Upper lobe of left lung (tissue), 6 donors: Measurements from ENCODE around the gene HADH. TPM values are rescaled to one million over a fixed set of nuclear protein-coding genes. Genes with fewer than 3 reads are reported as not detected.
A peak's percentile ranks its signal among the peaks of the same experiment; 100 is the strongest.

Experiments
- ATAC-seq, 2 donors: fragments of 200-7000 bp; cut with Tn5 transposase; one replicate each; pipeline ENCODE4 v1.9.1; 2022; ENCODE audit warnings: mild to moderate bottlenecking in 2 of 2, moderate library complexity in 2 of 2; ENCODE audit not compliant: low FRiP score in 2 of 2
- DNase-seq, 2 donors: peaks; one replicate each; pipeline ENCODE4 v3.0.0-alpha.2; 2019 to 2020
- H3K27ac ChIP-seq, 4 donors: fragments of 200-600 bp; sonication (generic); one replicate each; pipeline ENCODE4 v1.5.1; 2016 to 2019
- H3K27me3 ChIP-seq, 4 donors: fragments of 200-600 bp; sonication (generic); one replicate each; pipeline ENCODE4 v1.5.1; 2017 to 2019
- H3K36me3 ChIP-seq, 4 donors: fragments of 200-600 bp; sonication (generic); one replicate each; pipeline ENCODE4 v1.5.1; 2016 to 2019
- H3K4me1 ChIP-seq, 4 donors: fragments of 200-600 bp; sonication (generic); one replicate each; pipeline ENCODE4 v1.5.1; 2018 to 2019
- H3K4me3 ChIP-seq, 4 donors: fragments of 200-600 bp; sonication (generic); one replicate each; pipeline ENCODE4 v1.5.1; 2017 to 2019; ENCODE audit warnings: mild to moderate bottlenecking in 2 of 4, moderate library complexity in 1 of 4
- H3K9me3 ChIP-seq, 4 donors: fragments of 200-600 bp; sonication (generic); one replicate each; pipeline ENCODE4 v1.5.1; 2018 to 2019
- CTCF ChIP-seq, 6 experiments: fragments of 450-650 bp in 4 of 6; fragments of 200-600 bp in 2 of 6; sonication (generic) in 2 of 6; IDR thresholded peaks; one replicate each; pipeline ENCODE4 v1.5.1; 2016 to 2019; ENCODE audit warnings: antibody characterized with exemption in 6 of 6
- EP300 ChIP-seq, 4 donors: sonication (generic); formaldehyde crosslinking; IDR thresholded peaks; one replicate each; pipeline ENCODE4 v1.5.1; 2017; ENCODE audit warnings: antibody characterized with exemption in 4 of 4, control low read depth in 2 of 4
- POLR2A ChIP-seq, 4 donors: fragments of 450-650 bp; IDR thresholded peaks; one replicate each; pipeline ENCODE4 v1.5.1; 2016 to 2017; ENCODE audit warnings: antibody characterized with exemption in 4 of 4, mild to moderate bottlenecking in 2 of 4
- POLR2AphosphoS5 ChIP-seq, 2 donors: sonication (generic); formaldehyde crosslinking; IDR thresholded peaks; one replicate each; pipeline ENCODE4 v1.5.1; 2017; ENCODE audit warnings: antibody characterized with exemption in 2 of 2
- WGBS, 2 donors: methylation state at CpG; one replicate each; pipeline ENCODE4 v1.1.5; 2017 to 2018; 5-methylcytosine and 5-hydroxymethylcytosine counted together
- total RNA-seq, 6 donors: library from RNA; depleted of rRNA in 4 of 6; stranded (reverse); fragments of >200 nt in 4 of 6; gene quantifications; one replicate each; pipeline versions ENCODE4 v1.1.0 to v1.2.1, GENCODE V29; 2016 to 2021
- donor health status: DM: no; HTN: no; CAD: no; lungs with moderate emphysema.
- donor health status: DM: no; HTN: yes; CAD: no; lungs with severe emphysema.

Gene HADH
- total RNA-seq, 6 donors from 2014 or later: 27.2 to 57.1 (median 36.1) TPM

- ATAC-seq: no peak
- WGBS, 2 donors: 52 to 74% methylated on average over 4 of the region's 4 CpGs
Measured at GRCh38 chr4:108072300-108072699, 82.6 kb downstream of the HADH start.

GRCh38 chr4:108078024-108078733 is 88.5 kb downstream of the HADH start:
- no peak for DNase-seq
- Histone ChIP-seq H3K9me3 (no peaks in the 10 kb centered on the region), H3K27me3 (no peaks in the 10 kb centered on the region), H3K4me3 (no peak overlapping the region), H3K27ac (no peak overlapping the region), H3K4me1 (no peaks in the 10 kb centered on the region), H3K36me3 (no peaks in the 10 kb centered on the region)
- ATAC-seq: no peak
- TF ChIP-seq POLR2AphosphoS5 (IDR thresholded peaks at IDR 0.05) (no peak), EP300 (IDR thresholded peaks at IDR 0.05) (no peak), CTCF (IDR thresholded peaks at IDR 0.05) (no peak), POLR2A (IDR thresholded peaks at IDR 0.05) (no peak)
- WGBS, 2 donors: 60 to 86% methylated on average over 5 of the region's 5 CpGs

More at GRCh38 chr4:108072300-108072699, 82.6 kb downstream of the HADH start:
- Histone ChIP-seq H3K36me3 (no peaks in the 10 kb centered on the region), H3K4me3 (no peak overlapping the region), H3K4me1 (no peaks in the 10 kb centered on the region), H3K9me3 (no peaks in the 10 kb centered on the region), H3K27me3 (no peaks in the 10 kb centered on the region), H3K27ac (no peak overlapping the region)
- no peak for DNase-seq
- no peak for TF ChIP-seq POLR2A (IDR thresholded peaks at IDR 0.05)
- no peak for TF ChIP-seq CTCF (IDR thresholded peaks at IDR 0.05)
- TF ChIP-seq POLR2AphosphoS5 (IDR thresholded peaks at IDR 0.05): no peak
- TF ChIP-seq EP300 (IDR thresholded peaks at IDR 0.05): no peak

- Histone ChIP-seq H3K27ac (no peak overlapping the region), H3K4me1 (no peaks in the 10 kb centered on the region), H3K36me3 (no peaks in the 10 kb centered on the region), H3K4me3 (no peak overlapping the region), H3K9me3 (no peaks in the 10 kb centered on the region), H3K27me3 (no peaks in the 10 kb centered on the region)
- WGBS, 2 donors: 92 to 94% methylated on average over 10 of the region's 10 CpGs
- no peak for TF ChIP-seq CTCF (IDR thresholded peaks at IDR 0.05)
- TF ChIP-seq POLR2AphosphoS5 (IDR thresholded peaks at IDR 0.05): no peak
- no peak for TF ChIP-seq POLR2A (IDR thresholded peaks at IDR 0.05)
- TF ChIP-seq EP300 (IDR thresholded peaks at IDR 0.05): no peak
- ATAC-seq: no peak
- DNase-seq: peak in 1 of 2 donors; percentile 60
Measured at GRCh38 chr4:108080747-108081146, 91.1 kb downstream of the HADH start.

GRCh38 chr4:108081256-108081655 is 91.6 kb downstream of the HADH start:
- H3K27ac ChIP-seq: no peak overlapping the region
- H3K9me3 ChIP-seq: no peaks in the 10 kb centered on the region
- ATAC-seq (no peak), DNase-seq (peak in 1 of 2 donors; percentile 68)
- 89 to 97% methylated on average over 16 of the region's 16 CpGs for WGBS, 2 donors
- H3K4me3 ChIP-seq: no peak overlapping the region
- H3K27me3 ChIP-seq: no peaks in the 10 kb centered on the region
- TF ChIP-seq POLR2A (IDR thresholded peaks at IDR 0.05) (no peak), POLR2AphosphoS5 (IDR thresholded peaks at IDR 0.05) (no peak), EP300 (IDR thresholded peaks at IDR 0.05) (no peak), CTCF (IDR thresholded peaks at IDR 0.05) (no peak)
- H3K4me1 ChIP-seq: no peaks in the 10 kb centered on the region
- H3K36me3 ChIP-seq: no peaks in the 10 kb centered on the region

Other genes with a start within 250 kb of the HADH start
- 100 to 1,000 TPM in 4 of 6 donors, 10 to 100 TPM in 2; 85.9 to 551 (median 204) TPM for gene SGMS2, start 165.0 kb upstream of the HADH start, total RNA-seq
- gene CYP2U1, start 58.3 kb upstream of the HADH start, total RNA-seq: 1 to 10 TPM; 3.1 to 8.3 (median 6.1) TPM
- gene LEF1, start 179.0 kb downstream of the HADH start, total RNA-seq: 1 to 10 TPM; 3.3 to 10.0 (median 5.6) TPM